ENCODE data around the gene CDH4. TPM values are rescaled to one million over a fixed set of nuclear protein-coding genes. Genes with fewer than 3 reads are reported as not detected.

CDH4 gene
- total and polyA plus RNA-seq, 11 donors = 0.04 to 0.54 (median 0.08) TPM; not detected in 1

DNA sequence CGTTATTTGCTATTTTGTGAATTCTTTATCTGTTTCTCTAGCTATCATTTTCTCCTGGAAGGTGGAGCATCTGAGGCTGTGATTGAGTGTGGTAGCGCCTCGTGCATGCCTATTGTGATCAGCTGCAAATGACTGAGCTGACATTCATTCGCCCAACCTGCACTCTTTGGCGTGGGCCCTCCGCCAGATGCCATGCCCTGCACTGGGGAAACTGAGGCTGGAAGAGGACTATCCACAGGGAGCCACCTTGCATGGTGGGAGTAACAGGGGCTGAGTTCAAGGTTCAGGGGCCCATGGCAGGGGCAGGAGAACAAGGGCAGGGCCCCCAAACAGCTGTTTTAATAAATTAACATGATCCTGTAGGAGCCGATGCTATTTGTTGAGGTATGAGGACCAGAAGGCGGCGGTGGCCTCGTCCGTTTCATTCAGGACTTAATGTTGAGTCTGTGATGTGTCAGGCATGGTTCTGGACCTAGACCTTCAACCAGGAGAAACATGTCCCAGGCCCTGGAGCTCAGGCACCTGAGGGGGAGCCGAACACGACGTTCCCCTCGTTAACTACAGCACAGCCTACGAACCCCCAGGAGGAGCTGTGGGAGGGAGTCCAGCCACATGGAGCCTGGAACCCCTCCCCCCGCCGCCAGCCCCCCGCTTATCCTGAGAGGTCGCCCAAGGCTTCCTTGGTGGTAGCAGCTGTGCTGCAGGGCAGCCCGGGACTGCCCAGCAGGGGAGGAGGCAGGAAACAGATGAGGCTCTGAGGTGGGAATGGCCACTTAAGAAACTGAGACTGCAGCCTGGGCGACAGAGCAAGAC is 242.9 kb downstream of the CDH4 start:
- no peak overlapping the region for H3K4me3 ChIP-seq
- H3K27me3 ChIP-seq = peaks cover 0 to 5% (median 0%) of the 10 kb centered on the region in 9 donors
- intact Hi-C loops (cut with DNase I) = no loop called here
- no peaks in the 10 kb centered on the region for H3K36me3 ChIP-seq
- DNase-seq (no peak), ATAC-seq (no peak)
- no peaks in the 10 kb centered on the region for H3K4me1 ChIP-seq
- H3K9me3 ChIP-seq = no peaks in the 10 kb centered on the region
- 74 to 82% (median 79%) methylated on average over 19 to 22 of the region's 22 CpGs for WGBS, 4 donors
- no peak overlapping the region for H3K27ac ChIP-seq
- TF ChIP-seq, protein P1, sequence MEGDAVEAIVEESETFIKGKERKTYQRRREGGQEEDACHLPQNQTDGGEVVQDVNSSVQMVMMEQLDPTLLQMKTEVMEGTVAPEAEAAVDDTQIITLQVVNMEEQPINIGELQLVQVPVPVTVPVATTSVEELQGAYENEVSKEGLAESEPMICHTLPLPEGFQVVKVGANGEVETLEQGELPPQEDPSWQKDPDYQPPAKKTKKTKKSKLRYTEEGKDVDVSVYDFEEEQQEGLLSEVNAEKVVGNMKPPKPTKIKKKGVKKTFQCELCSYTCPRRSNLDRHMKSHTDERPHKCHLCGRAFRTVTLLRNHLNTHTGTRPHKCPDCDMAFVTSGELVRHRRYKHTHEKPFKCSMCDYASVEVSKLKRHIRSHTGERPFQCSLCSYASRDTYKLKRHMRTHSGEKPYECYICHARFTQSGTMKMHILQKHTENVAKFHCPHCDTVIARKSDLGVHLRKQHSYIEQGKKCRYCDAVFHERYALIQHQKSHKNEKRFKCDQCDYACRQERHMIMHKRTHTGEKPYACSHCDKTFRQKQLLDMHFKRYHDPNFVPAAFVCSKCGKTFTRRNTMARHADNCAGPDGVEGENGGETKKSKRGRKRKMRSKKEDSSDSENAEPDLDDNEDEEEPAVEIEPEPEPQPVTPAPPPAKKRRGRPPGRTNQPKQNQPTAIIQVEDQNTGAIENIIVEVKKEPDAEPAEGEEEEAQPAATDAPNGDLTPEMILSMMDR (IDR thresholded peaks at IDR 0.05) = no peak
- no peak for TF ChIP-seq POLR2A (IDR thresholded peaks at IDR 0.05)

- H3K4me1 ChIP-seq = no peaks in the 10 kb centered on the region
- TF ChIP-seq POLR2A (IDR thresholded peaks at IDR 0.05) = no peak
- no peak overlapping the region for H3K27ac ChIP-seq
- H3K4me3 ChIP-seq = no peak overlapping the region
- H3K27me3 ChIP-seq = peaks cover 0 to 5% (median 0%) of the 10 kb centered on the region in 9 donors
- ATAC-seq = no peak
- 45 to 57% (median 54%) methylated on average over 5 of the region's 5 CpGs for WGBS, 4 donors
- no peaks in the 10 kb centered on the region for H3K36me3 ChIP-seq
- H3K9me3 ChIP-seq = no peaks in the 10 kb centered on the region
- DNase-seq = no peak
- intact Hi-C loops (cut with DNase I) = no loop called here
Measured at GRCh38 chr20:61497029-61497627, 245.1 kb downstream of the CDH4 start.

GRCh38 chr20:61499859-61500554 is 247.9 kb downstream of the CDH4 start:
- 84 to 88% (median 86%) methylated on average over 19 of the region's 19 CpGs for WGBS, 4 donors
- Histone ChIP-seq H3K27ac (no peak overlapping the region), H3K36me3 (no peaks in the 10 kb centered on the region), H3K4me3 (no peak overlapping the region), H3K4me1 (no peaks in the 10 kb centered on the region), H3K27me3 (peaks cover 0 to 5% (median 0%) of the 10 kb centered on the region in 9 donors), H3K9me3 (no peaks in the 10 kb centered on the region)
- intact Hi-C loops (cut with DNase I) = no loop called here
- TF ChIP-seq, protein P1 (IDR thresholded peaks at IDR 0.05) = no peak
- TF ChIP-seq POLR2A (IDR thresholded peaks at IDR 0.05) = no peak
- DNase-seq = no peak
- ATAC-seq = no peak

- no peak for ATAC-seq
- intact Hi-C loops (cut with DNase I) = no loop called here
- WGBS, 4 donors = 45 to 61% (median 57%) methylated on average over 11 of the region's 11 CpGs
Measured at GRCh38 chr20:61500791-61501321, 248.8 kb downstream of the CDH4 start.

More at GRCh38 chr20:61500791-61501321, 248.8 kb downstream of the CDH4 start:
- no peak for DNase-seq
- Histone ChIP-seq H3K4me1 (no peaks in the 10 kb centered on the region), H3K27ac (no peak overlapping the region), H3K9me3 (no peaks in the 10 kb centered on the region), H3K36me3 (no peaks in the 10 kb centered on the region), H3K27me3 (peaks cover 0 to 4% (median 0%) of the 10 kb centered on the region in 9 donors), H3K4me3 (no peak overlapping the region)
- TF ChIP-seq POLR2A (IDR thresholded peaks at IDR 0.05) = no peak
- TF ChIP-seq, protein P1 (IDR thresholded peaks at IDR 0.05) = no peak
